GM13976 (cell line): ENCODE data around the gene CNIH4.

Source experiments
- DNase-seq: peaks from one replicate; pipeline ENCODE4 v3.0.0; 2012; ENCODE audit warnings: low spot score
- CTCF ChIP-seq: IDR thresholded peaks from 2 replicates; pipeline ENCODE4 v1.5.1; 2012; ENCODE audit warnings: borderline replicate concordance, mild to moderate bottlenecking; ENCODE audit not compliant: insufficient read depth; ENCODE audit errors: extremely low read depth, missing control alignments, control extremely low read depth
- in situ Hi-C: fragments of 300-500 bp; cut with MboI; formaldehyde crosslinking; loops from one replicate; pipeline ENCODE4 v1.12.0; 2022; ENCODE audit warnings: low sequenced_read_pairs, mixed read lengths, inconsistent platforms; ENCODE audit not compliant: unreplicated experiment

The CNIH4 gene

GRCh38 chr1:224328644-224329043 lies 28.0 kb upstream of the CNIH4 start:
- DNase-seq = no peak
- in situ Hi-C loops = loop anchor here (25.0 kb wide), 1 partner anchor 516 kb away; no protein-coding TSS in a partner anchor
- no peak for TF ChIP-seq CTCF

- in situ Hi-C loops = loop anchor here (25.0 kb wide), 1 partner anchor 517 kb away; no protein-coding TSS in a partner anchor
- DNase-seq = no peak
- TF ChIP-seq CTCF = no peak
Observed at GRCh38 chr1:224329484-224329841, 27.2 kb upstream of the CNIH4 start.

GRCh38 chr1:224329842-224330753 lies 26.6 kb upstream of the CNIH4 start, which contains the start of gene NVL:
TSS of gene NVL (minus strand) at chr1:224330172. CDS start at chr1:224330127, 45 bp downstream.
- DNase-seq = peak; percentile 86
- in situ Hi-C loops = loop anchor here (5.0 to 25.0 kb wide), 2 partner anchors 203 to 518 kb away; no protein-coding TSS in a partner anchor
- no peak for TF ChIP-seq CTCF

GRCh38 chr1:224331326-224331725 lies 25.4 kb upstream of the CNIH4 start:
- no peak for TF ChIP-seq CTCF
- in situ Hi-C loops = loop anchor here (5.0 to 25.0 kb wide), 2 partner anchors 204 to 519 kb away; no protein-coding TSS in a partner anchor
- DNase-seq = no peak

- TF ChIP-seq CTCF = no peak
- in situ Hi-C loops = loop anchor here (5.0 to 25.0 kb wide), 2 partner anchors 205 to 520 kb away; no protein-coding TSS in a partner anchor
- no peak for DNase-seq
Observed at GRCh38 chr1:224331824-224332223, 24.9 kb upstream of the CNIH4 start.

- DNase-seq = peak; percentile 55
- peak; percentile 34 for TF ChIP-seq CTCF
- in situ Hi-C loops = loop anchor here (5.0 to 25.0 kb wide), 2 partner anchors 206 to 521 kb away; no protein-coding TSS in a partner anchor
Observed at GRCh38 chr1:224333309-224333926, 23.3 kb upstream of the CNIH4 start.
